ENCODE data around the gene PNPLA3.

The PNPLA3 gene

DNA sequence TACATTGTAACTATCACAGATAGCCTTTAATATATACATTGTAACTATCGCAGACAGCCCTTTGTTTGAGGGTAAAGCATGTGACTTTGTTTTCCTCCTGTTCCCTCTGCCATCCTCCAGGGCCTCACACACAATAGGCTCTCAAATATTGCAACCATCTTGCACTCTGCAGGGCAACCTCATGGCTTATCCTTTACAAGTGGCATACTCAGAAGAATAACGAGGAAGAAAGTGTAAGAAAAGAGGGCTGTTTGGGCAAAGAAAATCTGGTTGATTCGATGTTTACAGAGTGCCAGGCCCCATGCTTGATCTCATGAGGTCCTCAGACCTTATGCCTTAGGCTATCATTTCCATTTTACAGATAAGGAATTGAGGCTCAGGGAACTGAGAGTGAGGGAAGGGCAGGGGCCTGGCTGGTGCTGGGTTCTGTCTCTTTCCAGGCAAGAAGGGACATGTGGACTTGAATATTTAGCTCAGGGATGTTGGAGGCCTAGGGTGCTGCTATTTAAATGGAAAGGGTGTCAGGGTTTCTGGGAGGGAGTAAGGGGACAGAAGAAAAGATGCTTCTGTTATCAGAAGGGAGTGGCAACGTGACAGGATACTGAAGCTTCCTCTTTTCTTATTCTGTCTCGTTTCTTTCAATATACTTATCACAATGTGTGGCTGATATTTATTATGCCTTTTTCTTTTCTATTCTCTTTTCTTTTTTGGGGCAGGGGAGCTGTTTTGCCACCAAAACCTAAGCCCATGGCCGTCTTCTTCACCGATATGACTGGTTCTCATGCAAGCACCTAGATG, 30.6 kb downstream of the PNPLA3 start:
- H3K27me3 ChIP-seq (ENCODE audit: insufficient read depth, poor library complexity, severe bottlenecking) = no peaks in the 10 kb centered on the region
- TF ChIP-seq, protein P1, sequence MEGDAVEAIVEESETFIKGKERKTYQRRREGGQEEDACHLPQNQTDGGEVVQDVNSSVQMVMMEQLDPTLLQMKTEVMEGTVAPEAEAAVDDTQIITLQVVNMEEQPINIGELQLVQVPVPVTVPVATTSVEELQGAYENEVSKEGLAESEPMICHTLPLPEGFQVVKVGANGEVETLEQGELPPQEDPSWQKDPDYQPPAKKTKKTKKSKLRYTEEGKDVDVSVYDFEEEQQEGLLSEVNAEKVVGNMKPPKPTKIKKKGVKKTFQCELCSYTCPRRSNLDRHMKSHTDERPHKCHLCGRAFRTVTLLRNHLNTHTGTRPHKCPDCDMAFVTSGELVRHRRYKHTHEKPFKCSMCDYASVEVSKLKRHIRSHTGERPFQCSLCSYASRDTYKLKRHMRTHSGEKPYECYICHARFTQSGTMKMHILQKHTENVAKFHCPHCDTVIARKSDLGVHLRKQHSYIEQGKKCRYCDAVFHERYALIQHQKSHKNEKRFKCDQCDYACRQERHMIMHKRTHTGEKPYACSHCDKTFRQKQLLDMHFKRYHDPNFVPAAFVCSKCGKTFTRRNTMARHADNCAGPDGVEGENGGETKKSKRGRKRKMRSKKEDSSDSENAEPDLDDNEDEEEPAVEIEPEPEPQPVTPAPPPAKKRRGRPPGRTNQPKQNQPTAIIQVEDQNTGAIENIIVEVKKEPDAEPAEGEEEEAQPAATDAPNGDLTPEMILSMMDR (IDR thresholded peaks at IDR 0.05; ENCODE audit: insufficient read depth, low read length) = no peak
- TF ChIP-seq, protein P2, sequence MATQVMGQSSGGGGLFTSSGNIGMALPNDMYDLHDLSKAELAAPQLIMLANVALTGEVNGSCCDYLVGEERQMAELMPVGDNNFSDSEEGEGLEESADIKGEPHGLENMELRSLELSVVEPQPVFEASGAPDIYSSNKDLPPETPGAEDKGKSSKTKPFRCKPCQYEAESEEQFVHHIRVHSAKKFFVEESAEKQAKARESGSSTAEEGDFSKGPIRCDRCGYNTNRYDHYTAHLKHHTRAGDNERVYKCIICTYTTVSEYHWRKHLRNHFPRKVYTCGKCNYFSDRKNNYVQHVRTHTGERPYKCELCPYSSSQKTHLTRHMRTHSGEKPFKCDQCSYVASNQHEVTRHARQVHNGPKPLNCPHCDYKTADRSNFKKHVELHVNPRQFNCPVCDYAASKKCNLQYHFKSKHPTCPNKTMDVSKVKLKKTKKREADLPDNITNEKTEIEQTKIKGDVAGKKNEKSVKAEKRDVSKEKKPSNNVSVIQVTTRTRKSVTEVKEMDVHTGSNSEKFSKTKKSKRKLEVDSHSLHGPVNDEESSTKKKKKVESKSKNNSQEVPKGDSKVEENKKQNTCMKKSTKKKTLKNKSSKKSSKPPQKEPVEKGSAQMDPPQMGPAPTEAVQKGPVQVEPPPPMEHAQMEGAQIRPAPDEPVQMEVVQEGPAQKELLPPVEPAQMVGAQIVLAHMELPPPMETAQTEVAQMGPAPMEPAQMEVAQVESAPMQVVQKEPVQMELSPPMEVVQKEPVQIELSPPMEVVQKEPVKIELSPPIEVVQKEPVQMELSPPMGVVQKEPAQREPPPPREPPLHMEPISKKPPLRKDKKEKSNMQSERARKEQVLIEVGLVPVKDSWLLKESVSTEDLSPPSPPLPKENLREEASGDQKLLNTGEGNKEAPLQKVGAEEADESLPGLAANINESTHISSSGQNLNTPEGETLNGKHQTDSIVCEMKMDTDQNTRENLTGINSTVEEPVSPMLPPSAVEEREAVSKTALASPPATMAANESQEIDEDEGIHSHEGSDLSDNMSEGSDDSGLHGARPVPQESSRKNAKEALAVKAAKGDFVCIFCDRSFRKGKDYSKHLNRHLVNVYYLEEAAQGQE (IDR thresholded peaks at IDR 0.05; ENCODE audit: insufficient replicate concordance, low read depth) = no peak
- TF ChIP-seq SPI1 (IDR thresholded peaks at IDR 0.05; ENCODE audit: borderline replicate concordance, low read depth) (peak; percentile 18; the same call in 1 of the 2 replicates), GABPA (IDR thresholded peaks at IDR 0.05; ENCODE audit: low read depth) (no peak), POLR2AphosphoS5 (IDR thresholded peaks at IDR 0.05; ENCODE audit: low read depth) (no peak)
- H3K27ac ChIP-seq (replicated peaks) = peak overlapping the region; percentile 92
- DNase-seq (ENCODE audit: low read depth in 1 of 2, low spot score in 1 of 2) = peak in 1 of 2 experiments; percentile 14
- H3K4me3 ChIP-seq (replicated peaks; ENCODE audit: insufficient read depth, low read length) = peak overlapping the region; percentile 93

DNA sequence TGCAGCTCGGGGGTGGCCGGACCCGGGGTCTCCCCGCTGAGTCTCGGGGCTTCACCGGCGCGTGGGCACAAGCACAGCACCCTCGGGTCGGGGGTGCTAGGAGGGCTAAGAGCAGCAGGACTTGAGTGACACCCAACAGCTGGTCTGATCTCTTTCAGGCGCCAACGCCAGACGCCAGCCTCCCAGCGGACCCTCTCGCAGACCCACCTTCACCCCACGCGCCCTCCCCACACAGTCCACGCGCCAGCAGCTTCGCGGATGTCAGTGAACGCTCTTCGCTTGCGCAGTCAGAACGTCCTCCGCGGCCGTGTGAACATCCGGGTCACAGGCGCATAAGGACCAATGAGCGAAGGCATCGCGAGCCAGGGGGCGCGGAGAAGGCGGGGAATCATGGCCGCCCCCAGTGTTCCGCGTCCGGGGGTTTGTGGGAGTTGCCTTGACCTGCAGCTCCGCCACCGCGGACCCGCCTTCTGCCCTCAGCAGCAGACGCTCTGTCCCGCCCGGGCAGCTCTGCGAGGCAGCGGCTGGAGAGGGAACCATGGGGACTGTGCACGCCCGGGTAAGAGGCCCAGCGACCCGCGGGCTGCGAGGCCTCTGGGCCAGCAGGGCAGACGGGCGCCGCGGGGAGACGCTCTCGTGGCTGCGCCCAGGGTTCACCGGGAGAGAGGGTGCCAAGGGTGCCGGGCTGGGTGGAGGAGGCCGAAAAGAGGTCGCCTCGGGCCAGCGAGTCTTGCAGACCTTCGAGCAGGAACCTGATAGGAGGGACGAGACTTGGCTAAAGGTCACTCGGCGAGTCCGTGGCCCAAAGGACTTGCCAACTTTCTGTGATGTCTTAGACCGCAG, 31.7 kb downstream of the PNPLA3 start, which contains the start of gene SAMM50:
SAMM50 (plus strand) TSS at position 403 of the 843 bp plus-strand sequence; CDS start at position 539, 136 bp downstream.
- H3K4me3 ChIP-seq (replicated peaks; ENCODE audit: insufficient read depth, low read length) = peak within 1 kb of the TSS; percentile 93
- no peaks in the 10 kb centered on the region for H3K27me3 ChIP-seq (ENCODE audit: insufficient read depth, poor library complexity, severe bottlenecking)
- H3K27ac ChIP-seq (replicated peaks) = peak within 1 kb of the TSS; percentile 92
- DNase-seq (ENCODE audit: low read depth in 1 of 2, low spot score in 1 of 2) = peak; percentile 93 to 95
- TF ChIP-seq POLR2AphosphoS5 (IDR thresholded peaks at IDR 0.05; ENCODE audit: low read depth) (peak; percentile 96), GABPA (IDR thresholded peaks at IDR 0.05; ENCODE audit: low read depth) (peak; percentile 90), SPI1 (IDR thresholded peaks at IDR 0.05; ENCODE audit: borderline replicate concordance, low read depth) (no peak)
- TF ChIP-seq, protein P2 (IDR thresholded peaks at IDR 0.05; ENCODE audit: insufficient replicate concordance, low read depth) = peak; percentile 37
- TF ChIP-seq, protein P1 (IDR thresholded peaks at IDR 0.05; ENCODE audit: insufficient read depth, low read length) = no peak

DNA sequence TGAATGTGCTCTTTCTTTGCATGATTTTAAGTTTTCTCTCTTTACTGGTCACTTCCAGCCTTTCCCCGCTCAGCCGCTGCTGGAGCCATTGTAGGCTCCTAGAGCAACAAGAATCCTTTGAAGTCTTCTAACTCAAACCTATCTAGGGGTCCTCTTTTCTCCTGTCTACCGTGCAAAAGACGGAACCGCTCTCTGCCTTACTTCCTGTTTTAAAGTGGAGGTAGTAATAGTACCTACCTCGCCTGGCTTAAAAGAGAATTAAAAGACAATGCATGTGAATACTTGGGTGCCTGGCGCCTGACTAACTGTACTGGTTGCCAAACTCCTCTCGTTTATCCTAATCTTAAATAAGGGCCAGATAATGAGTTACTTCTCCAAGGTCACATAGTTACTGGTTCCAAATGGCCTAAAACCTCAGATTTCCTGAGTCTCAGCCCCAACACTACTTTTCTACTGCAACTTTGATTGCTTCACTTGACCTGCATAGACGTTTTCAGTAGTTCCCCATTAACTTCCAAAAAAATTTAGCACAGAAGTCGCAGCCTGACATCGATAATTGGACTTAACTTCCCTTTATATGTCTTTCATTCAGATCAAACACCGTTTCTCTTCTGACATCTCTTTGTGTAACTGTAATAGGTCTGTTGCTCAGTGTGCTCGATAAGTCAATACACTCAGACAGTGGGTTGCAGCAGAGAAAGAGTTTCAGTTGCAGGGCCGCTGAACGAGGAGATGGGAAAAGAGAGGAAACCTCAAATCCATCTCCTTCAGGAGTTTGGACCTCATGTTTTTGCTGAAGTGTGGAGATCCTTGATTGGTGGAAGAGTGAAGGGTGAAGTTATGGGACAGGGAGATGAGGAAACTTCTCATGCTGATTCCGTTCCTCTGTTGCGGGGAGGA, 32.5 kb downstream of the PNPLA3 start:
- Histone ChIP-seq H3K4me3 (replicated peaks; ENCODE audit: insufficient read depth, low read length) (peak overlapping the region; percentile 93), H3K27me3 (ENCODE audit: insufficient read depth, poor library complexity, severe bottlenecking) (no peaks in the 10 kb centered on the region), H3K27ac (replicated peaks) (peak overlapping the region; percentile 92)
- TF ChIP-seq GABPA (IDR thresholded peaks at IDR 0.05; ENCODE audit: low read depth) = no peak
- TF ChIP-seq POLR2AphosphoS5 (IDR thresholded peaks at IDR 0.05; ENCODE audit: low read depth) = no peak
- TF ChIP-seq, protein P1 (IDR thresholded peaks at IDR 0.05; ENCODE audit: insufficient read depth, low read length) = no peak
- TF ChIP-seq SPI1 (IDR thresholded peaks at IDR 0.05; ENCODE audit: borderline replicate concordance, low read depth) = peak; percentile 51
- TF ChIP-seq, protein P2 (IDR thresholded peaks at IDR 0.05; ENCODE audit: insufficient replicate concordance, low read depth) = no peak
- DNase-seq (ENCODE audit: low read depth in 1 of 2, low spot score in 1 of 2) = peak in 1 of 2 experiments; percentile 71
